Caco-2 (cell line): ENCODE data around the gene PCIF1. TPM values are rescaled to one million over a fixed set of nuclear protein-coding genes. Genes with fewer than 3 reads are reported as not detected.
"Not testable (repeated sequence)": the region's sequence is repeated elsewhere in the genome, so short reads cannot be mapped to it uniquely, and the experiment has no call there.

ENCODE experiments used
- BruUV-seq: library from RNA; stranded (reverse); fragments of 400-500 nt; replicated peaks from 2 replicates; lab custom pipeline; 2021; lab: Mats Ljungman, UMichigan
- CTCF ChIA-PET: fragments of 300-600 bp; sonication (Branson Sonifier 250); formaldehyde crosslinking; loops from one replicate; lab custom pipeline; 2022; ENCODE audit warnings: antibody characterized with exemption; lab: Charles Lee
- POLR2A ChIA-PET: fragments of 300-600 bp; sonication (Branson Sonifier 250); formaldehyde crosslinking; loops from one replicate; lab custom pipeline; 2022; ENCODE audit warnings: antibody characterized with exemption; lab: Charles Lee
- DNase-seq, 2 experiments: peaks; one replicate each; pipeline versions ENCODE4 v3.0.0 to v3.0.0-alpha.2; 2020 to 2022
- H3K27me3 ChIP-seq: replicated peaks from 2 replicates; pipeline ENCODE4 v1.6.0; 2011; ENCODE audit warnings: low read length; ENCODE audit not compliant: control insufficient read depth, insufficient read depth
- H3K36me3 ChIP-seq: 2 replicates; pipeline ENCODE4 v1.5.1; 2011; ENCODE audit warnings: low read length; ENCODE audit not compliant: control insufficient read depth, insufficient read depth
- H3K4me1 ChIP-seq: fragments of 250-450 bp; sonication (Bioruptor Pico); 2 replicates; pipeline ENCODE4 v1.5.1; 2020; ENCODE audit warnings: mild to moderate bottlenecking
- H3K4me3 ChIP-seq: 2 replicates; pipeline ENCODE4 v1.5.1; 2011; ENCODE audit warnings: low read depth, mild to moderate bottlenecking, control low read depth, low read length
- H3K9me3 ChIP-seq: fragments of 250-450 bp; sonication (Bioruptor Pico); 2 replicates; pipeline ENCODE4 v1.5.1; 2020; ENCODE audit warnings: mild to moderate bottlenecking, moderate library complexity
- H3K27ac Mint-ChIP-seq: one replicate; pipeline ENCODE4 v1.8.0; 2022; ENCODE audit warnings: mixed read lengths; ENCODE audit not compliant: unreplicated experiment
- H3K27me3 Mint-ChIP-seq: one replicate; pipeline ENCODE4 v1.8.0; 2022; ENCODE audit warnings: mixed read lengths; ENCODE audit not compliant: insufficient read depth, unreplicated experiment
- H3K36me3 Mint-ChIP-seq: one replicate; pipeline ENCODE4 v1.8.0; 2022; ENCODE audit warnings: mild to moderate bottlenecking, mixed read lengths; ENCODE audit not compliant: insufficient read depth, unreplicated experiment
- H3K4me1 Mint-ChIP-seq: one replicate; pipeline ENCODE4 v1.8.0; 2022; ENCODE audit warnings: low read depth, mixed read lengths; ENCODE audit not compliant: unreplicated experiment
- H3K4me3 Mint-ChIP-seq: one replicate; pipeline ENCODE4 v1.8.0; 2022; ENCODE audit warnings: mild to moderate bottlenecking, moderate library complexity, mixed read lengths; ENCODE audit not compliant: unreplicated experiment
- H3K9me3 Mint-ChIP-seq: one replicate; pipeline ENCODE4 v1.8.0; 2022; ENCODE audit warnings: mixed read lengths; ENCODE audit not compliant: unreplicated experiment
- CTCF ChIP-seq, 2 experiments: fragments of 200-600 bp in 1 of 2; IDR thresholded peaks; 1 replicate in 1 of 2; 2 replicates in 1 of 2; pipeline versions ENCODE4 v1.5.1 to v1.8.0; 2011 to 2022; ENCODE audit warnings: antibody characterized with exemption in 1 of 2, control low read depth in 1 of 2, inconsistent platforms in 1 of 2, low read depth in 1 of 2, low read length in 1 of 2, mild to moderate bottlenecking in 1 of 2, moderate library complexity in 1 of 2; ENCODE audit not compliant: insufficient read depth in 1 of 2, severe bottlenecking in 1 of 2, unreplicated experiment in 1 of 2
- intact Hi-C: fragments of 100-400 bp; cut with micrococcal nuclease; formaldehyde crosslinking; loops from one replicate; pipeline ENCODE4 v1.10.0; 2022; ENCODE audit not compliant: unreplicated experiment
- total RNA-seq: library from RNA; stranded (reverse); gene quantifications from 2 replicates; pipeline ENCODE4 v1.2.3, GENCODE V29; 2022

Gene PCIF1
- total RNA-seq, 1 experiment from 2014 or later = 75.9 TPM

- ChIA-PET POLR2A (interaction anchor here (1.0 kb wide), 2 partner anchors 17 to 107 kb away, joined by 3 read pairs; no protein-coding TSS in a partner anchor), CTCF (interaction anchor here (0.6 to 2.6 kb wide), 27 partner anchors 8 to 891 kb away, joined by 3 to 20 read pairs (median 4); partner anchors contain the start of genes PCIF1 and ZNF335)
- Mint-ChIP-seq H3K27me3 (peaks cover 7% of the 10 kb centered on the region), H3K36me3 (no peaks in the 10 kb centered on the region), H3K4me3 (no peak overlapping the region), H3K4me1 (peaks cover 6% of the 10 kb centered on the region), H3K9me3 (no peaks in the 10 kb centered on the region), H3K27ac (no peak overlapping the region)
- Histone ChIP-seq H3K4me1 (peaks cover 8% of the 10 kb centered on the region), H3K27me3 (no peaks in the 10 kb centered on the region), H3K36me3 (no peaks in the 10 kb centered on the region), H3K4me3 (no peak overlapping the region), H3K9me3 (no peaks in the 10 kb centered on the region)
- intact Hi-C loops = loop anchor here (1.0 to 2.0 kb wide), 2 partner anchors 15 to 28 kb away; partner anchors contain the start of gene ZNF335
- peak; percentile 94 to 95 for TF ChIP-seq CTCF (IDR thresholded peaks at IDR 0.05; ENCODE audit: insufficient read depth in 1 of 2, low read depth in 1 of 2, low read length in 1 of 2, severe bottlenecking in 1 of 2, unreplicated experiment in 1 of 2)
- DNase-seq = peak; percentile 87 to 90
- no TSS peak for BruUV-seq
These were observed 52.8 kb downstream of the PCIF1 start for GRCh38 chr20:45987108-45987780.

DNA sequence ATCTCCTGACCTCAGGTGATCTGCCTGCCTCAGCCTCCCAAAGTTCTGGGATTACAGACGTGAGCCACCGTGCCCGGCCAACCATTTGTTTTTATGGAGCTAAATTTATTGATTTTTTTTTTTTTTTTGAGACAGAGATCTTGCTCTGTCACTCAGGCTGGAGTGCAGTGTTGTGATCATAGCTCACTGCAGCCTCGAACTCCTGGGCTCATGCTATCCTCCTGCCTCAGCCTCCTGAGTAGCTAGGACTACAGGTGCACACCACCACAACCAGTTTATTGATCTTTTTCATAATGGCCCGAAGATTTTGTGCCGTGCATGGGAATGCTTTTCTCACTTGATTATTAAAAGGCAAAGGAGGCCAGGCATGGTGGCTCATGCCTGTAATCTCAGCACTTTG is 54.3 kb downstream of the PCIF1 start:
- H3K4me1 Mint-ChIP-seq, intact Hi-C loops, H3K9me3 Mint-ChIP-seq, H3K4me1 ChIP-seq, H3K36me3 Mint-ChIP-seq, H3K27me3 ChIP-seq, POLR2A ChIA-PET, H3K4me3 Mint-ChIP-seq, H3K27me3 Mint-ChIP-seq, DNase-seq, BruUV-seq, H3K4me3 ChIP-seq, H3K9me3 ChIP-seq, H3K27ac Mint-ChIP-seq, H3K36me3 ChIP-seq: not testable (repeated sequence)
- CTCF ChIA-PET = interaction anchor here (0.7 kb wide), 2 partner anchors 143 to 242 kb away, joined by 3 read pairs; no protein-coding TSS in a partner anchor

DNA sequence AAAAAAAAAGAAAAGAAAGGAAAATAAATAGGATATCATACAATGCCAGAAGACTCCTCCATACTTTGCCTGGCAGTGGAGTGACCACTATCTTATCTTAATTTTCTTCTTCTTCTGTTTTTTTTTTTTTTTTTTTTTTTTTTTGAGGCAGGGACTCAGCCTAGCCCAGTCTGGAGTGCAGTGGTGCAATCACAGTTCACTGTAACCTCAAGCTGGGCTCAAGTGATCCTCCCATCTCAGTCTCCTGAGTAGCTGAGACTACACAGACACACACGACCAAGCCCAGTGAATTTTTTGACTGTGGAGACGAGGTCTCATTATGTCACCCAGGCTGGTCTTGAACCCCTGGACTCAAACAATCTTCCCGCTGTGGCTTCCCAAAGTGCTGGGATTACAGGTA is 57.1 kb downstream of the PCIF1 start:
- intact Hi-C loops = no loop called here
- H3K4me1 Mint-ChIP-seq = no peaks in the 10 kb centered on the region
- no peak overlapping the region for H3K4me3 Mint-ChIP-seq
- no TSS peak for BruUV-seq
- Histone ChIP-seq H3K4me1 (no peaks in the 10 kb centered on the region), H3K4me3 (no peak overlapping the region), H3K9me3 (no peaks in the 10 kb centered on the region), H3K27me3 (no peaks in the 10 kb centered on the region), H3K36me3 (no peaks in the 10 kb centered on the region)
- ChIA-PET POLR2A (no interaction called here), CTCF (no interaction called here)
- H3K36me3 Mint-ChIP-seq = no peaks in the 10 kb centered on the region
- no peak for TF ChIP-seq CTCF (IDR thresholded peaks at IDR 0.05; ENCODE audit: insufficient read depth in 1 of 2, low read depth in 1 of 2, low read length in 1 of 2, severe bottlenecking in 1 of 2, unreplicated experiment in 1 of 2)
- DNase-seq = peak in 1 of 2 experiments; percentile 25
- H3K27me3 Mint-ChIP-seq = peaks cover 3% of the 10 kb centered on the region
- no peak overlapping the region for H3K27ac Mint-ChIP-seq
- no peaks in the 10 kb centered on the region for H3K9me3 Mint-ChIP-seq
